ENCODE results near the gene ADM. TPM values are rescaled to one million over a fixed set of nuclear protein-coding genes. Genes with fewer than 3 reads are reported as not detected.

The ADM gene
- total and polyA plus RNA-seq, 2 experiments from 2014 or later = 75.8 to 95.9 TPM

GRCh38 chr11:10322401-10322800 is 17.5 kb downstream of the ADM start (continued):
- no peak for TF ChIP-seq ZNF462 (CRISPR knock-in tag; IDR thresholded peaks at IDR 0.05)
- TF ChIP-seq EZH2phosphoT487 (IDR thresholded peaks at IDR 0.05; ENCODE audit: unreplicated experiment) = no peak
- TF ChIP-seq NANOG (IDR thresholded peaks at IDR 0.05; ENCODE audit: borderline replicate concordance) = no peak
- no peak for TF ChIP-seq ETS1 (IDR thresholded peaks at IDR 0.05)
- TF ChIP-seq ZNF331 (CRISPR knock-in tag; IDR thresholded peaks at IDR 0.05; ENCODE audit: low read depth) = no peak
- no peak for TF ChIP-seq ZNF114 (CRISPR knock-in tag; IDR thresholded peaks at IDR 0.05)
- no peak for TF ChIP-seq STAT1 (IDR thresholded peaks at IDR 0.05; ENCODE audit: unreplicated experiment)
- no peak for TF ChIP-seq CREB1 (CRISPR knock-in tag; IDR thresholded peaks at IDR 0.05; ENCODE audit: low read depth)
